Uterus (tissue), 4 donors: Measurements from ENCODE around the gene ZNF219. TPM values are rescaled to one million over a fixed set of nuclear protein-coding genes. Genes with fewer than 3 reads are reported as not detected.

Experiments
- DNase-seq, 2 donors: peaks; one replicate each; pipeline ENCODE4 v3.0.0-alpha.2; 2019 to 2020
- H3K27ac ChIP-seq, 2 donors: fragments of 200-600 bp; sonication (generic); 1 replicate in 1 of 2; 2 replicates in 1 of 2; pipeline ENCODE4 v1.5.1; 2016 to 2018
- H3K27me3 ChIP-seq, 2 donors: fragments of 200-600 bp; sonication (generic); one replicate each; pipeline ENCODE4 v1.5.1; 2018 to 2019; ENCODE audit warnings: control low read depth in 1 of 2
- H3K36me3 ChIP-seq, 2 donors: fragments of 200-600 bp; sonication (generic); one replicate each; pipeline ENCODE4 v1.5.1; 2019; ENCODE audit warnings: control low read depth in 1 of 2
- H3K4me1 ChIP-seq, 2 donors: fragments of 200-600 bp; sonication (generic); one replicate each; pipeline ENCODE4 v1.5.1; 2018 to 2019; ENCODE audit warnings: control low read depth in 1 of 2
- H3K4me3 ChIP-seq, 2 donors: fragments of 200-600 bp; sonication (generic); 1 replicate in 1 of 2; 2 replicates in 1 of 2; pipeline ENCODE4 v1.5.1; 2018 to 2019; ENCODE audit warnings: mild to moderate bottlenecking in 1 of 2
- H3K9me3 ChIP-seq, 2 donors: fragments of 200-600 bp; sonication (generic); one replicate each; pipeline ENCODE4 v1.5.1; 2019; ENCODE audit warnings: control low read depth in 1 of 2
- CTCF ChIP-seq, 4 experiments: fragments of 200-600 bp in 2 of 4; fragments of 450-650 bp in 2 of 4; sonication (generic) in 2 of 4; IDR thresholded peaks; one replicate each; pipeline ENCODE4 v1.5.1; 2016 to 2019; ENCODE audit warnings: antibody characterized with exemption in 4 of 4, mild to moderate bottlenecking in 2 of 4, moderate library complexity in 1 of 4
- POLR2A ChIP-seq, 2 donors: fragments of 450-650 bp; IDR thresholded peaks; one replicate each; pipeline ENCODE4 v1.6.1; 2016; ENCODE audit warnings: antibody characterized with exemption in 2 of 2, mild to moderate bottlenecking in 1 of 2, moderate library complexity in 1 of 2
- intact Hi-C: fragments of 100-400 bp; cut with DNase I; formaldehyde crosslinking; loops from one replicate; pipeline ENCODE4 v1.15.1; 2023; ENCODE audit warnings: low total_unique reads
- total RNA-seq, 4 donors: library from RNA; depleted of rRNA in 3 of 4; stranded (reverse); fragments of >200 nt in 3 of 4; gene quantifications; one replicate each; pipeline versions ENCODE4 v1.1.0 to v1.2.4, GENCODE V29; 2014 to 2023
- donor health status: DM: yes; HTN: yes; CAD: no.

Gene ZNF219
- total RNA-seq, 4 donors from 2014 or later: 7.4 to 56.8 (median 15.9) TPM

- H3K4me3 ChIP-seq: no peak overlapping the region
- intact Hi-C loops: no loop called here
- H3K9me3 ChIP-seq: no peaks in the 10 kb centered on the region
- H3K36me3 ChIP-seq: no peaks in the 10 kb centered on the region
- DNase-seq: no peak
- H3K4me1 ChIP-seq: peaks cover 0 to 11% of the 10 kb centered on the region in 2 donors
- TF ChIP-seq POLR2A (IDR thresholded peaks at IDR 0.05): no peak
- no peak for TF ChIP-seq CTCF (IDR thresholded peaks at IDR 0.05)
- peak overlapping the region; percentile 99 for H3K27ac ChIP-seq
- no peaks in the 10 kb centered on the region for H3K27me3 ChIP-seq
These were observed 6.6 kb upstream of the ZNF219 start for GRCh38 chr14:21105095-21105494.

GRCh38 chr14:21104448-21105060, 6.1 kb upstream of the ZNF219 start:
- Histone ChIP-seq H3K36me3 (no peaks in the 10 kb centered on the region), H3K27ac (peak overlapping the region; percentile 99), H3K9me3 (no peaks in the 10 kb centered on the region), H3K4me3 (peak overlapping the region; percentile 65 to 69), H3K4me1 (peaks cover 2 to 11% of the 10 kb centered on the region in 2 donors), H3K27me3 (no peaks in the 10 kb centered on the region)
- peak; percentile 76 to 77 for DNase-seq
- intact Hi-C loops: loop anchor here (5.0 kb wide), 1 partner anchor 37 kb away; no protein-coding TSS in a partner anchor
- TF ChIP-seq CTCF (IDR thresholded peaks at IDR 0.05) (peak; percentile 96 to 98 (median 97)), POLR2A (IDR thresholded peaks at IDR 0.05) (no peak)

- Histone ChIP-seq H3K27me3 (no peaks in the 10 kb centered on the region), H3K4me1 (peaks cover 6 to 11% of the 10 kb centered on the region in 2 donors), H3K4me3 (peak overlapping the region; percentile 65 to 69), H3K9me3 (no peaks in the 10 kb centered on the region), H3K36me3 (no peaks in the 10 kb centered on the region), H3K27ac (peak overlapping the region; percentile 99)
- TF ChIP-seq CTCF (IDR thresholded peaks at IDR 0.05): peak; percentile 57 to 92 (median 83)
- TF ChIP-seq POLR2A (IDR thresholded peaks at IDR 0.05): peak; percentile 90 to 92
- peak; percentile 95 to 97 for DNase-seq
- intact Hi-C loops: loop anchor here (5.0 kb wide), 1 partner anchor 37 kb away; no protein-coding TSS in a partner anchor
These were observed 5.4 kb upstream of the ZNF219 start for GRCh38 chr14:21103710-21104447.

GRCh38 chr14:21103411-21103709, 4.9 kb upstream of the ZNF219 start:
- intact Hi-C loops: loop anchor here (5.0 kb wide), 1 partner anchor 36 kb away; no protein-coding TSS in a partner anchor
- Histone ChIP-seq H3K9me3 (no peaks in the 10 kb centered on the region), H3K36me3 (no peaks in the 10 kb centered on the region), H3K4me3 (peak overlapping the region; percentile 65 to 69), H3K27ac (peak overlapping the region; percentile 99), H3K4me1 (peaks cover 6 to 11% of the 10 kb centered on the region in 2 donors), H3K27me3 (no peaks in the 10 kb centered on the region)
- DNase-seq: no peak
- TF ChIP-seq CTCF (IDR thresholded peaks at IDR 0.05): no peak
- TF ChIP-seq POLR2A (IDR thresholded peaks at IDR 0.05): no peak
